Activated CD8-positive, alpha-beta memory T cell treated with anti-CD3 and anti-CD28 coated beads, Interleukin-2, amount 50 U/mL, for 1 hour (primary cell): Measurements from ENCODE around the gene FUNDC2.

Experiments used
- DNase-seq: peaks from one replicate; pipeline ENCODE4 v3.0.0-alpha.2; 2020; ENCODE audit errors: extremely low read depth

Gene FUNDC2

GRCh38 chrX:155069414-155069813, 42.8 kb downstream of the FUNDC2 start:
- no peak for DNase-seq

GRCh38 chrX:155070038-155070437, 43.4 kb downstream of the FUNDC2 start:
- DNase-seq: no peak

- no peak for DNase-seq
These were observed 44.0 kb downstream of the FUNDC2 start for GRCh38 chrX:155070663-155070974.

GRCh38 chrX:155070975-155071693, 44.5 kb downstream of the FUNDC2 start, which contains the start of the genes BRCC3, CMC4 and MTCP1:
Gene BRCC3 (plus strand): TSS chrX:155071508. CDS start chrX:155071528, 20 bp downstream.
Gene CMC4 (minus strand): TSS chrX:155071136. CDS start chrX:155064023, 7,113 bp downstream.
Gene MTCP1 (minus strand): TSS chrX:155071136. CDS start chrX:155066010, 5,126 bp downstream.
- DNase-seq: peak; percentile 35

GRCh38 chrX:155071694-155072280, 45.1 kb downstream of the FUNDC2 start:
- DNase-seq: no peak

GRCh38 chrX:155086202-155086840, 59.7 kb downstream of the FUNDC2 start:
- DNase-seq: no peak

- DNase-seq: no peak
These were observed 60.5 kb downstream of the FUNDC2 start for GRCh38 chrX:155086961-155087735.

- no peak for DNase-seq
These were observed 67.9 kb downstream of the FUNDC2 start for GRCh38 chrX:155094468-155095061.

- DNase-seq: no peak
These were observed 79.3 kb downstream of the FUNDC2 start for GRCh38 chrX:155105919-155106318.

GRCh38 chrX:155108427-155108826, 81.8 kb downstream of the FUNDC2 start:
- DNase-seq: no peak
